GM12874 (cell line): Measurements from ENCODE around the gene CRYM.

Experiments
- CTCF ChIP-seq: IDR thresholded peaks from 2 replicates; pipeline ENCODE4 v1.5.1; 2011; ENCODE audit warnings: low read depth, mild to moderate bottlenecking, control low read depth, low read length, moderate library complexity; ENCODE audit not compliant: insufficient read depth

The CRYM gene

GRCh38 chr16:21239646-21240045, 38.4 kb downstream of the CRYM start:
- no peak for TF ChIP-seq CTCF

GRCh38 chr16:21236831-21237230, 41.3 kb downstream of the CRYM start:
- no peak for TF ChIP-seq CTCF

GRCh38 chr16:21235199-21235585, 42.9 kb downstream of the CRYM start:
- TF ChIP-seq CTCF = no peak

GRCh38 chr16:21233521-21234150, 44.5 kb downstream of the CRYM start, which contains the start of gene ANKS4B:
ANKS4B (plus strand) TSS chr16:21233699; CDS start chr16:21233738, 39 bp downstream.
- TF ChIP-seq CTCF = no peak

GRCh38 chr16:21233045-21233520, 45.0 kb downstream of the CRYM start:
- TF ChIP-seq CTCF = no peak

- TF ChIP-seq CTCF = no peak
These were observed 49.7 kb downstream of the CRYM start for GRCh38 chr16:21228361-21228872.

- no peak for TF ChIP-seq CTCF
These were observed 50.2 kb downstream of the CRYM start for GRCh38 chr16:21227866-21228265.
